GM23248 (cell line): ENCODE results near the gene GNG2.

Experiments
- EZH2 ChIP-seq: fragments of 200-600 bp; sonication (generic); IDR thresholded peaks from 2 replicates; pipeline ENCODE4 v1.6.1; 2018; ENCODE audit warnings: antibody characterized with exemption, mild to moderate bottlenecking; ENCODE audit not compliant: insufficient read depth, poor library complexity, severe bottlenecking
- EZH2phosphoT487 ChIP-seq: fragments of 200-600 bp; sonication (generic); IDR thresholded peaks from 2 replicates; pipeline ENCODE4 v1.6.1; 2018; ENCODE audit warnings: antibody characterized with exemption, moderate library complexity, mild to moderate bottlenecking, low read depth; ENCODE audit not compliant: insufficient read depth

- TF ChIP-seq EZH2 (no peak), EZH2phosphoT487 (no peak)
Observed at GRCh38 chr14:51969852-51970540, 109.6 kb downstream of the GNG2 start.
